Stomach (tissue), 9 donors: ENCODE results near the gene TMEM91. TPM values are rescaled to one million over a fixed set of nuclear protein-coding genes. Genes with fewer than 3 reads are reported as not detected.

Source experiments
- DNase-seq, 2 donors: peaks; one replicate each; pipeline versions ENCODE4 v3.0.0 to v3.0.0-alpha.2; 2013 to 2019
- H3K27ac ChIP-seq, 5 donors: fragments of 200-600 bp in 4 of 5; sonication (generic) in 4 of 5; one replicate each; pipeline ENCODE4 v1.5.1; 2013 to 2019; ENCODE audit warnings: mild to moderate bottlenecking in 1 of 5, moderate library complexity in 1 of 5
- H3K27me3 ChIP-seq, 3 donors: fragments of 200-600 bp; sonication (generic); one replicate each; pipeline ENCODE4 v1.5.1; 2017 to 2019; ENCODE audit warnings: mixed run types in 1 of 3
- H3K36me3 ChIP-seq, 4 donors: fragments of 200-600 bp; sonication (generic); 1 replicate in 3 of 4; 2 replicates in 1 of 4; pipeline ENCODE4 v1.5.1; 2016 to 2019
- H3K4me1 ChIP-seq, 4 donors: fragments of 200-600 bp; sonication (generic); one replicate each; pipeline ENCODE4 v1.5.1; 2016 to 2019
- H3K4me3 ChIP-seq, 4 donors: fragments of 200-600 bp; sonication (generic) in 3 of 4; one replicate each; pipeline ENCODE4 v1.5.1; 2016 to 2019; ENCODE audit warnings: mild to moderate bottlenecking in 1 of 4
- H3K9me3 ChIP-seq, 4 donors: fragments of 200-600 bp; sonication (generic); one replicate each; pipeline ENCODE4 v1.5.1; 2016 to 2019
- CTCF ChIP-seq, 7 experiments: fragments of 450-650 bp in 4 of 7; fragments of 200-600 bp in 3 of 7; sonication (generic) in 3 of 7; IDR thresholded peaks; one replicate each; pipeline ENCODE4 v1.5.1; 2016 to 2019; ENCODE audit warnings: antibody characterized with exemption in 7 of 7, control low read depth in 2 of 7, mild to moderate bottlenecking in 1 of 7
- EP300 ChIP-seq: sonication (generic); formaldehyde crosslinking; IDR thresholded peaks from one replicate; pipeline ENCODE4 v1.6.1; 2017; ENCODE audit warnings: antibody characterized with exemption
- POLR2A ChIP-seq, 4 donors: fragments of 450-650 bp; IDR thresholded peaks; one replicate each; pipeline ENCODE4 v1.6.1; 2016; ENCODE audit warnings: antibody characterized with exemption in 4 of 4, control low read depth in 2 of 4, mild to moderate bottlenecking in 1 of 4, moderate library complexity in 1 of 4
- POLR2AphosphoS5 ChIP-seq, 3 donors: sonication (generic); formaldehyde crosslinking; IDR thresholded peaks; one replicate each; pipeline ENCODE4 v1.6.1; 2016; ENCODE audit warnings: antibody characterized with exemption in 3 of 3
- WGBS, 5 donors: extraction: QIAGEN DNeasy Blood & Tissue Kit in 3 of 5; methylation state at CpG; one replicate each; pipeline versions ENCODE4 v1.1.5 to v1.1.7; 2013 to 2018; 5-methylcytosine and 5-hydroxymethylcytosine counted together
- intact Hi-C: fragments of 100-400 bp; cut with DNase I; formaldehyde crosslinking; loops from one replicate; pipeline ENCODE4 v1.15.1; 2023; ENCODE audit warnings: low total_unique reads
- polyA plus RNA-seq, 3 donors: library from polyadenylated mRNA; stranded (reverse); fragments of 200-250 nt; gene quantifications; one replicate each; pipeline ENCODE4 v1.2.3, GENCODE V29; 2013
- total RNA-seq, 5 donors: library from RNA; depleted of rRNA; stranded (reverse); fragments of >200 nt; gene quantifications; one replicate each; pipeline versions ENCODE4 v1.1.0 to v1.2.3, GENCODE V29; 2014 to 2016
- donor health status: healthy with polysubstance abuse.
- donor health status: Bipolar disorder and iron deficiency.
- donor health status: healthy.

Gene TMEM91
- total and polyA plus RNA-seq, 8 donors: 2.3 to 76.3 (median 18.6) TPM

- peak within 1 kb of the TSS; percentile 68 to 92 (median 82) for H3K4me3 ChIP-seq
- H3K4me1 ChIP-seq: peaks cover 10 to 43% (median 35%) of the 10 kb centered on the region in 4 donors
- DNase-seq: peak; percentile 100
- no peaks in the 10 kb centered on the region for H3K27me3 ChIP-seq
- H3K9me3 ChIP-seq: no peaks in the 10 kb centered on the region
- TF ChIP-seq EP300: no peak
- TF ChIP-seq POLR2AphosphoS5 (IDR thresholded peaks at IDR 0.05): peak; percentile 3 to 96 (median 91)
- TF ChIP-seq CTCF (IDR thresholded peaks at IDR 0.05): peak in 1 of 7 experiments; percentile 26
- no peak for TF ChIP-seq POLR2A (IDR thresholded peaks at IDR 0.05)
- intact Hi-C loops: no loop called here
- WGBS, 5 donors: 0 to 1% (median 0%) methylated on average over 45 to 50 of the region's 50 CpGs
- H3K27ac ChIP-seq: peak within 1 kb of the TSS; percentile 81 to 89 (median 88)
- H3K36me3 ChIP-seq: peaks cover 0 to 21% (median 11%) of the 10 kb centered on the region in 4 donors
These were observed 21.0 kb downstream of the TMEM91 start, which contains the start of the genes BCKDHA and EXOSC5 for GRCh38 chr19:41397086-41398049. Gene BCKDHA (plus strand): TSS chr19:41397818. CDS start chr19:41397828, 10 bp downstream. Gene EXOSC5 (minus strand): TSS chr19:41397359. CDS start chr19:41397328, 31 bp downstream.

GRCh38 chr19:41398050-41398418 is 21.7 kb downstream of the TMEM91 start:
- TF ChIP-seq POLR2A (IDR thresholded peaks at IDR 0.05) (no peak), CTCF (IDR thresholded peaks at IDR 0.05) (no peak), EP300 (no peak), POLR2AphosphoS5 (IDR thresholded peaks at IDR 0.05) (no peak)
- DNase-seq: no peak
- H3K4me3 ChIP-seq: peak overlapping the region; percentile 68 to 92 (median 82)
- intact Hi-C loops: no loop called here
- WGBS, 5 donors: 0 to 3% (median 0%) methylated on average over 5 of the region's 5 CpGs
- H3K27me3 ChIP-seq: no peaks in the 10 kb centered on the region
- H3K9me3 ChIP-seq: no peaks in the 10 kb centered on the region
- peaks cover 10 to 46% (median 38%) of the 10 kb centered on the region in 4 donors for H3K4me1 ChIP-seq
- H3K36me3 ChIP-seq: peaks cover 0 to 22% (median 12%) of the 10 kb centered on the region in 4 donors
- H3K27ac ChIP-seq: peak overlapping the region; percentile 81 to 89 (median 88)

GRCh38 chr19:41398598-41398997 is 22.3 kb downstream of the TMEM91 start:
- Histone ChIP-seq H3K4me3 (peak overlapping the region; percentile 68 to 92 (median 82)), H3K36me3 (peaks cover 0 to 28% (median 16%) of the 10 kb centered on the region in 4 donors), H3K4me1 (peaks cover 10 to 51% (median 40%) of the 10 kb centered on the region in 4 donors), H3K9me3 (no peaks in the 10 kb centered on the region), H3K27ac (peak overlapping the region in 3 of 5 donors; percentile 87 to 88 (median 88)), H3K27me3 (no peaks in the 10 kb centered on the region)
- 29 to 44% (median 33%) methylated on average over 3 of the region's 3 CpGs for WGBS, 5 donors
- TF ChIP-seq CTCF (IDR thresholded peaks at IDR 0.05) (no peak), EP300 (no peak), POLR2A (IDR thresholded peaks at IDR 0.05) (no peak), POLR2AphosphoS5 (IDR thresholded peaks at IDR 0.05) (no peak)
- intact Hi-C loops: no loop called here
- no peak for DNase-seq

- Histone ChIP-seq H3K9me3 (no peaks in the 10 kb centered on the region), H3K4me1 (peaks cover 10 to 56% (median 42%) of the 10 kb centered on the region in 4 donors), H3K27ac (no peak overlapping the region), H3K27me3 (no peaks in the 10 kb centered on the region), H3K36me3 (peaks cover 0 to 32% (median 17%) of the 10 kb centered on the region in 4 donors), H3K4me3 (peak overlapping the region in 3 of 4 donors; percentile 68 to 92 (median 81))
- intact Hi-C loops: no loop called here
- WGBS, 5 donors: 55 to 70% (median 65%) methylated on average over 3 of the region's 3 CpGs
- TF ChIP-seq EP300: no peak
- no peak for TF ChIP-seq POLR2A (IDR thresholded peaks at IDR 0.05)
- TF ChIP-seq POLR2AphosphoS5 (IDR thresholded peaks at IDR 0.05): no peak
- DNase-seq: no peak
These were observed 22.8 kb downstream of the TMEM91 start for GRCh38 chr19:41399091-41399490.
